GM23338 (cell line): Measurements from ENCODE around the gene KANK3. TPM values are rescaled to one million over a fixed set of nuclear protein-coding genes. Genes with fewer than 3 reads are reported as not detected.
A peak's percentile ranks its signal among the peaks of the same experiment; 100 is the strongest.

Experiments
- ATAC-seq: fragments of 200-7000 bp; cut with Tn5 transposase; 3 replicates; pipeline ENCODE4 v1.9.1; 2020
- DNase-seq: peaks from one replicate; pipeline ENCODE4 v3.0.0-alpha.2; 2015; ENCODE audit warnings: low spot score
- H2AFZ ChIP-seq: fragments of 200-600 bp; sonication (generic); 2 replicates; pipeline ENCODE4 v1.8.0; 2016; ENCODE audit warnings: antibody characterized with exemption, mild to moderate bottlenecking, moderate library complexity
- H3F3A ChIP-seq: fragments of 200-600 bp; sonication (generic); replicated peaks from 2 replicates; pipeline ENCODE4 v1.8.0; 2017; ENCODE audit warnings: antibody characterized with exemption, mixed run types, low read depth
- H3K27ac ChIP-seq: fragments of 200-600 bp; sonication (generic); 2 replicates; pipeline ENCODE4 v1.6.1; 2016; ENCODE audit warnings: low read depth
- H3K27me3 ChIP-seq: fragments of 200-600 bp; sonication (generic); 2 replicates; pipeline ENCODE4 v1.8.0; 2016; ENCODE audit warnings: mild to moderate bottlenecking, mixed run types, moderate library complexity; ENCODE audit not compliant: insufficient read depth
- H3K36me3 ChIP-seq: fragments of 200-600 bp; sonication (generic); 2 replicates; pipeline ENCODE4 v1.8.0; 2016; ENCODE audit warnings: mild to moderate bottlenecking; ENCODE audit not compliant: insufficient read depth
- H3K4me1 ChIP-seq: fragments of 200-600 bp; sonication (generic); 2 replicates; pipeline ENCODE4 v1.8.0; 2016; ENCODE audit warnings: mild to moderate bottlenecking, moderate library complexity; ENCODE audit not compliant: insufficient read depth
- H3K4me2 ChIP-seq: fragments of 200-600 bp; sonication (generic); 2 replicates; pipeline ENCODE4 v1.7.1; 2017; ENCODE audit warnings: mixed run types
- H3K4me3 ChIP-seq: fragments of 200-600 bp; sonication (generic); 2 replicates; pipeline ENCODE4 v1.6.1; 2016; ENCODE audit warnings: mixed run types
- H3K79me2 ChIP-seq: fragments of 200-600 bp; sonication (generic); replicated peaks from 2 replicates; pipeline ENCODE4 v1.8.0; 2017; ENCODE audit warnings: mild to moderate bottlenecking; ENCODE audit not compliant: insufficient read depth
- H3K9me2 ChIP-seq: fragments of 200-600 bp; sonication (generic); 2 replicates; pipeline ENCODE4 v1.8.0; 2017; ENCODE audit not compliant: insufficient read depth
- H4K20me1 ChIP-seq: fragments of 200-600 bp; sonication (generic); replicated peaks from 2 replicates; pipeline ENCODE4 v1.8.0; 2017; ENCODE audit warnings: mild to moderate bottlenecking; ENCODE audit not compliant: insufficient read depth
- H3K27ac Mint-ChIP-seq: 2 replicates; pipeline ENCODE4 v1.8.0; 2020; ENCODE audit warnings: inconsistent platforms, mild to moderate bottlenecking, moderate library complexity, mixed read lengths
- H3K27me3 Mint-ChIP-seq: 3 replicates; pipeline ENCODE4 v1.8.0; 2022; ENCODE audit warnings: low read depth, mild to moderate bottlenecking, moderate library complexity, mixed read lengths, inconsistent platforms; ENCODE audit not compliant: insufficient read depth, poor library complexity
- H3K36me3 Mint-ChIP-seq: 3 replicates; pipeline ENCODE4 v1.8.0; 2021; ENCODE audit warnings: low read depth, mild to moderate bottlenecking, inconsistent platforms, moderate library complexity, mixed read lengths
- H3K4me1 Mint-ChIP-seq: 3 replicates; pipeline ENCODE4 v1.8.0; 2020; ENCODE audit warnings: mild to moderate bottlenecking, inconsistent platforms, mixed read lengths
- H3K4me3 Mint-ChIP-seq: 3 replicates; pipeline ENCODE4 v1.8.0; 2021; ENCODE audit warnings: moderate library complexity, mild to moderate bottlenecking, inconsistent platforms, mixed read lengths
- H3K9me3 Mint-ChIP-seq: 3 replicates; pipeline ENCODE4 v1.8.0; 2020; ENCODE audit warnings: moderate library complexity, mild to moderate bottlenecking, inconsistent platforms, mixed read lengths
- CREB1 ChIP-seq: fragments of 250-450 bp; sonication (Bioruptor Pico); IDR thresholded peaks from 2 replicates; pipeline ENCODE4 v1.5.0; 2020; ENCODE audit warnings: low read depth, mild to moderate bottlenecking, moderate library complexity
- EZH2 ChIP-seq: fragments of 200-600 bp; sonication (generic); IDR thresholded peaks from one replicate; pipeline ENCODE4 v1.8.0; 2017; ENCODE audit warnings: antibody characterized with exemption, mild to moderate bottlenecking, low read depth; ENCODE audit not compliant: unreplicated experiment
- EZH2phosphoT487 ChIP-seq: fragments of 200-600 bp; sonication (generic); IDR thresholded peaks from one replicate; pipeline ENCODE4 v1.8.1; 2018; ENCODE audit warnings: antibody characterized with exemption; ENCODE audit not compliant: unreplicated experiment
- JUNB ChIP-seq: IDR thresholded peaks from one replicate; pipeline ENCODE4 v1.6.1; 2016; ENCODE audit warnings: antibody characterized with exemption; ENCODE audit not compliant: unreplicated experiment
- NANOG ChIP-seq: IDR thresholded peaks from 2 replicates; pipeline ENCODE4 v1.6.1; 2016; ENCODE audit warnings: antibody characterized with exemption, borderline replicate concordance
- POLR2AphosphoS5 ChIP-seq: IDR thresholded peaks from 2 replicates; pipeline ENCODE4 v1.6.1; 2016; ENCODE audit warnings: antibody characterized with exemption, low read depth
- STAT1 ChIP-seq: IDR thresholded peaks from one replicate; pipeline ENCODE4 v1.6.1; 2016; ENCODE audit warnings: antibody characterized with exemption; ENCODE audit not compliant: unreplicated experiment
- ZNF114 ChIP-seq: fragments of 250-450 bp; sonication (Bioruptor Pico); IDR thresholded peaks from 2 replicates; pipeline ENCODE4 v1.5.0; 2020; ENCODE audit warnings: mild to moderate bottlenecking, moderate library complexity
- ZNF331 ChIP-seq: fragments of 250-450 bp; sonication (Bioruptor Pico); IDR thresholded peaks from 2 replicates; pipeline ENCODE4 v1.5.0; 2020; ENCODE audit warnings: low read depth, mild to moderate bottlenecking, moderate library complexity
- polyA plus RNA-seq: library from polyadenylated mRNA; unstranded; fragments of >200 nt; fragmentation: Nextera tagmentation; extraction: Ambion mirVana; gene quantifications from 2 replicates; pipeline ENCODE4 v1.2.1, GENCODE V29; 2016
- total RNA-seq: library from RNA; depleted of rRNA; stranded (reverse); fragments of >200 nt; shearing (Covaris generic); gene quantifications from 2 replicates; pipeline ENCODE4 v1.2.3, GENCODE V29; 2014
- TF ChIP-seq, protein P1 (sequence below): IDR thresholded peaks from one replicate; pipeline ENCODE4 v1.6.1; 2018; ENCODE audit warnings: antibody characterized with exemption; ENCODE audit not compliant: unreplicated experiment
- TF ChIP-seq, protein P2 (sequence below): IDR thresholded peaks from 2 replicates; pipeline ENCODE4 v1.6.1; 2016; ENCODE audit warnings: antibody characterized with exemption
- TF ChIP-seq, protein P3 (sequence below), 2 experiments: fragments of 200-600 bp in 1 of 2; sonication (generic) in 1 of 2; conservative IDR thresholded peaks; 2 replicates each; pipeline versions ENCODE4 v1.5.1 to v1.6.1; 2016 to 2017; ENCODE audit warnings: antibody characterized with exemption in 2 of 2, low read depth in 2 of 2, mild to moderate bottlenecking in 2 of 2, moderate library complexity in 1 of 2
- TF ChIP-seq, protein P4 (sequence below): fragments of 250-450 bp; sonication (Bioruptor Pico); IDR thresholded peaks from 2 replicates; pipeline ENCODE4 v1.5.0; 2020; ENCODE audit warnings: mild to moderate bottlenecking, moderate library complexity

KANK3 gene
- total and polyA plus RNA-seq, 2 experiments from 2014 or later = 2.0 to 9.3 TPM

DNA sequence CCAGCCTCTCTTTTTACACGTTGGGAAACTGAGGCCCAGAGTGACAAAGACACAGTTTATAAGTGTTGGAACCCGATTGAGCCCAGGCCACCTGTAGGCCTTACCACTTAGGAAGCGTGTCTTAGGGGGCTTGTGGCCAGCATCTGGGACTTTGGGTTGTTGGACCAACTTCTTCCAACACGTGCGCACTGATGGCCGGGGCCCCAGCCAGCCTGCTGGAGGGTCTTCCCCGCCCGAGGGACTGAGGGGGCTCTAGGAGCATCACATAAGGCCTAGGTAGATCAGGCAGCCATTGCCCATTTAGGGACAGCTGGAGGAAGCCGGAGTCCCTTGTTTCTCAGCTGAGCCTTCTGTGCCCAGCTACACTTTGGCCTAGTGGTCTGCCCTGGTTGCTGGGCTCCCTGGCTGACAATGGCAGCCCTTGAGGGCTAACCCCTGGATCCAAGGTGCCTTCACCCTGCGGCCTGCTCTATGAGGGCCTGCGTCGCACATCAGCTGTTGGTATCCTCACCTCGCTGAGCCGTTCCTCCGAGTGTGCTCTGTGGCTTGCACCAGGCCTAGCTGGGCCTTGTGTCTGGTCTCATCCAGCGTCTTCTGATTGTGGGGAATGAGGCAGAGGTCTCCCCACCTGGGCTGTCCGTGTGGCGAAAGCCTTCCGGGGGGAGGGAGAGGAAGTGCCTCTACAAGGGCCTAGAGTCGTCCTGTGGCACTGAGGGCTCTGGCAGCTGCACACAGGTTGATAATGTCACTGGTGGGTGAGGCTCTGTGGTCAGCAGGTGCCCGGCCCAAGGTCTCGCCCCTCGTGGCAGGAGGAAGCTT, 48.3 kb upstream of the KANK3 start:
- peak overlapping the region; percentile 62 for H3K27ac Mint-ChIP-seq
- no peak for DNase-seq
- H3K27ac ChIP-seq = 0 out of 2 replicates have a peak overlapping the region, but pooled peaks have one; percentile 80

More for the DNA sequence above, 48.3 kb upstream of the KANK3 start:
- peaks cover 7% of the 10 kb centered on the region; the same call in 1 of the 2 replicates for H3K4me1 ChIP-seq
- H3K4me3 ChIP-seq = peak overlapping the region; percentile 50
- peaks cover 8% of the 10 kb centered on the region for H3K4me1 Mint-ChIP-seq
- no peaks in the 10 kb centered on the region for H3K36me3 ChIP-seq
- H3K9me2 ChIP-seq = no peaks in the 10 kb centered on the region
- H3K4me2 ChIP-seq = peak overlapping the region; percentile 81
- H3F3A ChIP-seq = peaks cover 9% of the 10 kb centered on the region; the same call in 1 of the 2 replicates
- H3K9me3 Mint-ChIP-seq = peaks cover 13% of the 10 kb centered on the region
- H4K20me1 ChIP-seq = peaks cover 18% of the 10 kb centered on the region
- H2AFZ ChIP-seq = no peak overlapping the region
- H3K27me3 ChIP-seq = no peaks in the 10 kb centered on the region
- H3K36me3 Mint-ChIP-seq = peaks cover 16% of the 10 kb centered on the region
- H3K79me2 ChIP-seq = peaks cover 55% of the 10 kb centered on the region
- H3K4me3 Mint-ChIP-seq = peak overlapping the region; percentile 92
- H3K27me3 Mint-ChIP-seq = peaks cover 15% of the 10 kb centered on the region
- TF ChIP-seq JUNB (no peak), ZNF114 (CRISPR knock-in tag) (no peak), STAT1 (no peak), EZH2 (no peak), ZNF331 (CRISPR knock-in tag) (no peak), EZH2phosphoT487 (no peak), POLR2AphosphoS5 (no peak), CREB1 (no peak), NANOG (no peak)
- TF ChIP-seq, protein P1, sequence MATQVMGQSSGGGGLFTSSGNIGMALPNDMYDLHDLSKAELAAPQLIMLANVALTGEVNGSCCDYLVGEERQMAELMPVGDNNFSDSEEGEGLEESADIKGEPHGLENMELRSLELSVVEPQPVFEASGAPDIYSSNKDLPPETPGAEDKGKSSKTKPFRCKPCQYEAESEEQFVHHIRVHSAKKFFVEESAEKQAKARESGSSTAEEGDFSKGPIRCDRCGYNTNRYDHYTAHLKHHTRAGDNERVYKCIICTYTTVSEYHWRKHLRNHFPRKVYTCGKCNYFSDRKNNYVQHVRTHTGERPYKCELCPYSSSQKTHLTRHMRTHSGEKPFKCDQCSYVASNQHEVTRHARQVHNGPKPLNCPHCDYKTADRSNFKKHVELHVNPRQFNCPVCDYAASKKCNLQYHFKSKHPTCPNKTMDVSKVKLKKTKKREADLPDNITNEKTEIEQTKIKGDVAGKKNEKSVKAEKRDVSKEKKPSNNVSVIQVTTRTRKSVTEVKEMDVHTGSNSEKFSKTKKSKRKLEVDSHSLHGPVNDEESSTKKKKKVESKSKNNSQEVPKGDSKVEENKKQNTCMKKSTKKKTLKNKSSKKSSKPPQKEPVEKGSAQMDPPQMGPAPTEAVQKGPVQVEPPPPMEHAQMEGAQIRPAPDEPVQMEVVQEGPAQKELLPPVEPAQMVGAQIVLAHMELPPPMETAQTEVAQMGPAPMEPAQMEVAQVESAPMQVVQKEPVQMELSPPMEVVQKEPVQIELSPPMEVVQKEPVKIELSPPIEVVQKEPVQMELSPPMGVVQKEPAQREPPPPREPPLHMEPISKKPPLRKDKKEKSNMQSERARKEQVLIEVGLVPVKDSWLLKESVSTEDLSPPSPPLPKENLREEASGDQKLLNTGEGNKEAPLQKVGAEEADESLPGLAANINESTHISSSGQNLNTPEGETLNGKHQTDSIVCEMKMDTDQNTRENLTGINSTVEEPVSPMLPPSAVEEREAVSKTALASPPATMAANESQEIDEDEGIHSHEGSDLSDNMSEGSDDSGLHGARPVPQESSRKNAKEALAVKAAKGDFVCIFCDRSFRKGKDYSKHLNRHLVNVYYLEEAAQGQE = no peak
- TF ChIP-seq, protein P2, sequence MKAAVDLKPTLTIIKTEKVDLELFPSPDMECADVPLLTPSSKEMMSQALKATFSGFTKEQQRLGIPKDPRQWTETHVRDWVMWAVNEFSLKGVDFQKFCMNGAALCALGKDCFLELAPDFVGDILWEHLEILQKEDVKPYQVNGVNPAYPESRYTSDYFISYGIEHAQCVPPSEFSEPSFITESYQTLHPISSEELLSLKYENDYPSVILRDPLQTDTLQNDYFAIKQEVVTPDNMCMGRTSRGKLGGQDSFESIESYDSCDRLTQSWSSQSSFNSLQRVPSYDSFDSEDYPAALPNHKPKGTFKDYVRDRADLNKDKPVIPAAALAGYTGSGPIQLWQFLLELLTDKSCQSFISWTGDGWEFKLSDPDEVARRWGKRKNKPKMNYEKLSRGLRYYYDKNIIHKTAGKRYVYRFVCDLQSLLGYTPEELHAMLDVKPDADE = no peak
- TF ChIP-seq, protein P3, sequence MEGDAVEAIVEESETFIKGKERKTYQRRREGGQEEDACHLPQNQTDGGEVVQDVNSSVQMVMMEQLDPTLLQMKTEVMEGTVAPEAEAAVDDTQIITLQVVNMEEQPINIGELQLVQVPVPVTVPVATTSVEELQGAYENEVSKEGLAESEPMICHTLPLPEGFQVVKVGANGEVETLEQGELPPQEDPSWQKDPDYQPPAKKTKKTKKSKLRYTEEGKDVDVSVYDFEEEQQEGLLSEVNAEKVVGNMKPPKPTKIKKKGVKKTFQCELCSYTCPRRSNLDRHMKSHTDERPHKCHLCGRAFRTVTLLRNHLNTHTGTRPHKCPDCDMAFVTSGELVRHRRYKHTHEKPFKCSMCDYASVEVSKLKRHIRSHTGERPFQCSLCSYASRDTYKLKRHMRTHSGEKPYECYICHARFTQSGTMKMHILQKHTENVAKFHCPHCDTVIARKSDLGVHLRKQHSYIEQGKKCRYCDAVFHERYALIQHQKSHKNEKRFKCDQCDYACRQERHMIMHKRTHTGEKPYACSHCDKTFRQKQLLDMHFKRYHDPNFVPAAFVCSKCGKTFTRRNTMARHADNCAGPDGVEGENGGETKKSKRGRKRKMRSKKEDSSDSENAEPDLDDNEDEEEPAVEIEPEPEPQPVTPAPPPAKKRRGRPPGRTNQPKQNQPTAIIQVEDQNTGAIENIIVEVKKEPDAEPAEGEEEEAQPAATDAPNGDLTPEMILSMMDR (conservative IDR thresholded peaks at IDR 0.05; ENCODE audit: low read depth in 2 of 2) = no peak
- TF ChIP-seq, protein P4, sequence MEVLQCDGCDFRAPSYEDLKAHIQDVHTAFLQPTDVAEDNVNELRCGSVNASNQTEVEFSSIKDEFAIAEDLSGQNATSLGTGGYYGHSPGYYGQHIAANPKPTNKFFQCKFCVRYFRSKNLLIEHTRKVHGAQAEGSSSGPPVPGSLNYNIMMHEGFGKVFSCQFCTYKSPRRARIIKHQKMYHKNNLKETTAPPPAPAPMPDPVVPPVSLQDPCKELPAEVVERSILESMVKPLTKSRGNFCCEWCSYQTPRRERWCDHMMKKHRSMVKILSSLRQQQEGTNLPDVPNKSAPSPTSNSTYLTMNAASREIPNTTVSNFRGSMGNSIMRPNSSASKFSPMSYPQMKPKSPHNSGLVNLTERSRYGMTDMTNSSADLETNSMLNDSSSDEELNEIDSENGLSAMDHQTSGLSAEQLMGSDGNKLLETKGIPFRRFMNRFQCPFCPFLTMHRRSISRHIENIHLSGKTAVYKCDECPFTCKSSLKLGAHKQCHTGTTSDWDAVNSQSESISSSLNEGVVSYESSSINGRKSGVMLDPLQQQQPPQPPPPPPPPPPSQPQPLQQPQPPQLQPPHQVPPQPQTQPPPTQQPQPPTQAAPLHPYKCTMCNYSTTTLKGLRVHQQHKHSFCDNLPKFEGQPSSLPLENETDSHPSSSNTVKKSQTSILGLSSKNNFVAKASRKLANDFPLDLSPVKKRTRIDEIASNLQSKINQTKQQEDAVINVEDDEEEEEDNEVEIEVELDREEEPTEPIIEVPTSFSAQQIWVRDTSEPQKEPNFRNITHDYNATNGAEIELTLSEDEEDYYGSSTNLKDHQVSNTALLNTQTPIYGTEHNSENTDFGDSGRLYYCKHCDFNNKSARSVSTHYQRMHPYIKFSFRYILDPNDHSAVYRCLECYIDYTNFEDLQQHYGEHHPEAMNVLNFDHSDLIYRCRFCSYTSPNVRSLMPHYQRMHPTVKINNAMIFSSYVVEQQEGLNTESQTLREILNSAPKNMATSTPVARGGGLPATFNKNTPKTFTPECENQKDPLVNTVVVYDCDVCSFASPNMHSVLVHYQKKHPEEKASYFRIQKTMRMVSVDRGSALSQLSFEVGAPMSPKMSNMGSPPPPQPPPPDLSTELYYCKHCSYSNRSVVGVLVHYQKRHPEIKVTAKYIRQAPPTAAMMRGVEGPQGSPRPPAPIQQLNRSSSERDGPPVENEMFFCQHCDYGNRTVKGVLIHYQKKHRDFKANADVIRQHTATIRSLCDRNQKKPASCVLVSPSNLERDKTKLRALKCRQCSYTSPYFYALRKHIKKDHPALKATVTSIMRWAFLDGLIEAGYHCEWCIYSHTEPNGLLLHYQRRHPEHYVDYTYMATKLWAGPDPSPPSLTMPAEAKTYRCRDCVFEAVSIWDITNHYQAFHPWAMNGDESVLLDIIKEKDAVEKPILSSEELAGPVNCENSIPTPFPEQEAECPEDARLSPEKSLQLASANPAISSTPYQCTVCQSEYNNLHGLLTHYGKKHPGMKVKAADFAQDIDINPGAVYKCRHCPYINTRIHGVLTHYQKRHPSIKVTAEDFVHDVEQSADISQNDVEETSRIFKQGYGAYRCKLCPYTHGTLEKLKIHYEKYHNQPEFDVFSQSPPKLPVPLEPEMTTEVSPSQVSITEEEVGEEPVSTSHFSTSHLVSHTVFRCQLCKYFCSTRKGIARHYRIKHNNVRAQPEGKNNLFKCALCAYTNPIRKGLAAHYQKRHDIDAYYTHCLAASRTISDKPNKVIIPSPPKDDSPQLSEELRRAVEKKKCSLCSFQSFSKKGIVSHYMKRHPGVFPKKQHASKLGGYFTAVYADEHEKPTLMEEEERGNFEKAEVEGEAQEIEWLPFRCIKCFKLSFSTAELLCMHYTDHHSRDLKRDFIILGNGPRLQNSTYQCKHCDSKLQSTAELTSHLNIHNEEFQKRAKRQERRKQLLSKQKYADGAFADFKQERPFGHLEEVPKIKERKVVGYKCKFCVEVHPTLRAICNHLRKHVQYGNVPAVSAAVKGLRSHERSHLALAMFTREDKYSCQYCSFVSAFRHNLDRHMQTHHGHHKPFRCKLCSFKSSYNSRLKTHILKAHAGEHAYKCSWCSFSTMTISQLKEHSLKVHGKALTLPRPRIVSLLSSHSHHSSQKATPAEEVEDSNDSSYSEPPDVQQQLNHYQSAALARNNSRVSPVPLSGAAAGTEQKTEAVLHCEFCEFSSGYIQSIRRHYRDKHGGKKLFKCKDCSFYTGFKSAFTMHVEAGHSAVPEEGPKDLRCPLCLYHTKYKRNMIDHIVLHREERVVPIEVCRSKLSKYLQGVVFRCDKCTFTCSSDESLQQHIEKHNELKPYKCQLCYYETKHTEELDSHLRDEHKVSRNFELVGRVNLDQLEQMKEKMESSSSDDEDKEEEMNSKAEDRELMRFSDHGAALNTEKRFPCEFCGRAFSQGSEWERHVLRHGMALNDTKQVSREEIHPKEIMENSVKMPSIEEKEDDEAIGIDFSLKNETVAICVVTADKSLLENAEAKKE (CRISPR knock-in tag) = no peak
- ATAC-seq = no peak
